Activated naive CD4-positive, alpha-beta T cell treated with anti-CD3 and anti-CD28 coated beads, Interleukin-2, amount 10 ng/mL, durations not matched to agents 5 hours and 36 hours (primary cell): ENCODE results near the gene CKAP4. TPM values are rescaled to one million over a fixed set of nuclear protein-coding genes. Genes with fewer than 3 reads are reported as not detected.

ENCODE experiments used
- total RNA-seq, 2 experiments: library from RNA; stranded (reverse); gene quantifications; one replicate each; pipeline ENCODE4 v1.2.3, GENCODE V29; 2021

CKAP4 gene
- 1 to 10 TPM; 5.1 to 5.9 TPM for total RNA-seq

DNA sequence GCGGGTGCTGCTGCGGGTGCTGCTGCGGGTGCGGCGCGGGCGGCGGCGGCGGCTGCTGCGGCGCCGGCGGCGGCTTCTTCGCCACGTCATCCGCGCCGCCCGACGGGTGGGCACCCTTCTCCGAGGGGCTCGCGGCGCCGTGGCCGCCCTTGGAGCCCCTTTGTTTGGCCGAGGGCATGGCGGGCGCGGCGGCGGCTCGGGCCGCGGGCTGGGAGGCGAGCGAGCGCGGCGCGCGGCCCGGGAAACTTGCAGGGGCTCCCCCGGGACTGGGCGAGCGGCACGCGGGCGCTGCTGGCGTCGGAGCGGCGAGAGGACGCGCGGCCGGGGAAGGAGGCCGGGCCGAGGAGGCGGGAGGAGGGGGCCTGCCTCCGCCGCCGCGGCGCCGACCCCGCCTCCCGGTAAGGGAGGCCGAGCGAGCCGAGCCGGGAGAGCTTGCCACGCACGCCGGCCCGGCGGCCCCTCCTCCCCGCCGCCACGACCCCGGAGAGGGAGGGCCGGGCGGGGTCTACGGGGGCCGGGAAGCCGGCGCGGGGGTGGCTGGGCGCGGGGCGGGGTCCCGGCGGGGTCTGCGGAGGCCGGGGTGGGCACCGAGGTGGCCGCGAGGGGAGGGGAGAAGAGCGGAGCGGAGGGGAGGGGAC, at the start of gene CKAP4:
TSS of gene CKAP4 (minus strand) at position 347 of the 638 bp plus-strand sequence. CDS start at position 178, 169 bp downstream.

Other genes starting within 250 kb of the CKAP4 start
- gene NUAK1, start 109.1 kb downstream of the CKAP4 start, total RNA-seq: not detected
- 10 to 100 TPM; 38.8 to 39.7 TPM for gene TCP11L2, start 54.7 kb upstream of the CKAP4 start, total RNA-seq
- gene POLR3B, start 109.7 kb upstream of the CKAP4 start, total RNA-seq: 1 to 10 TPM; 5.6 to 5.8 TPM